ENCODE data around the gene HECW1.
"Not testable (repeated sequence)": the region's sequence is repeated elsewhere in the genome, so short reads cannot be mapped to it uniquely, and the experiment has no call there.

The HECW1 gene

DNA sequence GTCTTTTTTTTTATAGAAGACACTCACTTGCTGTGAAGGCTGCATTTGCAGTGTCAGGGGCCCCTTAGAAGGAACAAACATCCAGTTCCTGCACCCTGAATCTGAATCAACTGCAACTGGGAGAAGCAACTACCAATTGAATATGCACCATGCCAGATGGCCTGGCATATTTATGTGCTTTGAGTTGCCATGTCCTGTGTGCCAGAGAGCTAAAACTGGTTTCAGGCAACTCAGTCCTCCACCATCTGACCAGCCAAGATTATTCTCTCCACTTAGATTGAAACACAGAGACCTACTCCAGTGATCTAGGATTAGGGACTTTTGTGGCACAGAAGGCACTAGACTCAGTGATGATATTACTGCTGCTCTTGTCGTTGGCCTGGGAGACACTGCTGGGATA is 225.4 kb downstream of the HECW1 start:
- TF ChIP-seq BHLHE40 (IDR thresholded peaks at IDR 0.05; ENCODE audit: borderline replicate concordance): no peak
- no peak for TF ChIP-seq FOXK2 (IDR thresholded peaks at IDR 0.05)
- no peak for TF ChIP-seq L3MBTL2 (conservative IDR thresholded peaks at IDR 0.05)
- no peak for TF ChIP-seq NFRKB (IDR thresholded peaks at IDR 0.05)
- no peak for TF ChIP-seq LEF1 (IDR thresholded peaks at IDR 0.05; ENCODE audit: borderline replicate concordance)
- TF ChIP-seq ELF4 (IDR thresholded peaks at IDR 0.05): no peak
- TF ChIP-seq TARDBP (IDR thresholded peaks at IDR 0.05): no peak
- no peak for TF ChIP-seq ZNF384 (IDR thresholded peaks at IDR 0.05)
- no peak for TF ChIP-seq FOXM1 (IDR thresholded peaks at IDR 0.05; ENCODE audit: borderline replicate concordance)
- TF ChIP-seq FOXA1 (IDR thresholded peaks at IDR 0.05): no peak
- TF ChIP-seq ARNT (IDR thresholded peaks at IDR 0.05): no peak
- no peak for TF ChIP-seq HDGF (IDR thresholded peaks at IDR 0.05; ENCODE audit: borderline replicate concordance)
- DNase-seq (ENCODE audit: extremely low spot score): no peak
- ChIA-PET CTCF (no interaction called here), POLR2A (no interaction called here)

DNA sequence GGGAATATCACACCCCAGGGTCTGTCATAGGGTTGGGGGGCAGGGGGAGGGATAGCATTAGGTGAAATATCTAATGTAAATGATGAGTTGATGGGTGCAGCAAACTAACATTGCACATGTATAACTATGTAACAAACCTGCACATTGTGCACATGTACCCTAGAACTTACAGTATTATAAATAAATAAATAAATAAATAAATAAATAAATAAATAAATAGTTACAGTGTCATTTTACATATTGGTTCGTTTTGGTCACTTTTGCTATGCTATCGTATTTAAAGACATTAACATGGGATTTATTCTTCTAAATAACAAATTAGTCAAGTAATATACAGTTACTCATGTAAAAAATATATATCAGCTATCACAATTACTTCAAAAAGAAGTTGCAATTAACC is 228.7 kb downstream of the HECW1 start:
- no peak for DNase-seq (ENCODE audit: extremely low spot score)
- CTCF ChIA-PET: no interaction called here
- no peak for TF ChIP-seq CTBP1 (IDR thresholded peaks at IDR 0.05; ENCODE audit: borderline replicate concordance)
- no peak for TF ChIP-seq NFRKB (IDR thresholded peaks at IDR 0.05)
- no peak for TF ChIP-seq SP1 (IDR thresholded peaks at IDR 0.05)
- no peak for TF ChIP-seq ZNF384 (IDR thresholded peaks at IDR 0.05)
- TF ChIP-seq HDGF (IDR thresholded peaks at IDR 0.05; ENCODE audit: borderline replicate concordance): no peak
- TF ChIP-seq FOXK2 (IDR thresholded peaks at IDR 0.05): no peak
- TF ChIP-seq ELF4 (IDR thresholded peaks at IDR 0.05): no peak
- TF ChIP-seq L3MBTL2 (conservative IDR thresholded peaks at IDR 0.05): no peak
- TF ChIP-seq BHLHE40 (IDR thresholded peaks at IDR 0.05; ENCODE audit: borderline replicate concordance): no peak
- POLR2A ChIA-PET: no interaction called here

GRCh38 chr7:43343417-43343816 is 231.0 kb downstream of the HECW1 start:
- POLR2A ChIA-PET, CTCF ChIA-PET: not testable (repeated sequence)

GRCh38 chr7:43345696-43346095 is 233.2 kb downstream of the HECW1 start:
- POLR2A ChIA-PET; CTCF ChIA-PET; DNase-seq (ENCODE audit: extremely low spot score): not testable (repeated sequence)

More at GRCh38 chr7:43343417-43343816, 231.0 kb downstream of the HECW1 start:
- DNase-seq (ENCODE audit: extremely low spot score): not testable (repeated sequence)

DNA sequence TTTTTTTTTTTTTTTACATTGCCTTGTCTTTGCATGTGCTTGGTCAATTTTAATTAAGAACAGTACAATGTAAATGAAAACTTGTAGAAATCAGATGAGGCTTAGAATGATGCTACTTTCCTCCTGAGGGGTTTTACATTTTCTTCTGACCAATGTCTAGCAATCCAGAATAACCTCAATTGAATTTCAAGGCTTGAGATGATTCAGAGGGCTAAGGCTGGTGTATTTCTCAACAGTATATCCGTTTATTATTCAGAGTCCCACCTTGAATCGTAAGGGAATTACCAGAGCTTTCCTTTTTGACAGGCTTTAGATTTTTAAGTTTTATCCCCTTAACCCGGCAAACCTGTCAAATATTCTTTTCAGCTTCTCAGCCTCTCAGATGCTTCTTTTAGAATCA is 239.2 kb downstream of the HECW1 start:
- TF ChIP-seq LEF1 (IDR thresholded peaks at IDR 0.05; ENCODE audit: borderline replicate concordance): no peak
- TF ChIP-seq FOXM1 (IDR thresholded peaks at IDR 0.05; ENCODE audit: borderline replicate concordance): no peak
- TF ChIP-seq, protein P1, sequence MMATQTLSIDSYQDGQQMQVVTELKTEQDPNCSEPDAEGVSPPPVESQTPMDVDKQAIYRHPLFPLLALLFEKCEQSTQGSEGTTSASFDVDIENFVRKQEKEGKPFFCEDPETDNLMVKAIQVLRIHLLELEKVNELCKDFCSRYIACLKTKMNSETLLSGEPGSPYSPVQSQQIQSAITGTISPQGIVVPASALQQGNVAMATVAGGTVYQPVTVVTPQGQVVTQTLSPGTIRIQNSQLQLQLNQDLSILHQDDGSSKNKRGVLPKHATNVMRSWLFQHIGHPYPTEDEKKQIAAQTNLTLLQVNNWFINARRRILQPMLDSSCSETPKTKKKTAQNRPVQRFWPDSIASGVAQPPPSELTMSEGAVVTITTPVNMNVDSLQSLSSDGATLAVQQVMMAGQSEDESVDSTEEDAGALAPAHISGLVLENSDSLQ (IDR thresholded peaks at IDR 0.05): no peak
- no peak for TF ChIP-seq L3MBTL2 (conservative IDR thresholded peaks at IDR 0.05)
- TF ChIP-seq ZNF384 (IDR thresholded peaks at IDR 0.05): no peak
- TF ChIP-seq CTBP1 (IDR thresholded peaks at IDR 0.05; ENCODE audit: borderline replicate concordance): no peak
- no peak for TF ChIP-seq SUZ12 (IDR thresholded peaks at IDR 0.05)
- TF ChIP-seq ELF4 (IDR thresholded peaks at IDR 0.05): no peak
- no peak for TF ChIP-seq SP1 (IDR thresholded peaks at IDR 0.05)
- no peak for TF ChIP-seq ARNT (IDR thresholded peaks at IDR 0.05)
- TF ChIP-seq HDGF (IDR thresholded peaks at IDR 0.05; ENCODE audit: borderline replicate concordance): no peak
- ChIA-PET CTCF (no interaction called here), POLR2A (no interaction called here)
- DNase-seq (ENCODE audit: extremely low spot score): no peak

DNA sequence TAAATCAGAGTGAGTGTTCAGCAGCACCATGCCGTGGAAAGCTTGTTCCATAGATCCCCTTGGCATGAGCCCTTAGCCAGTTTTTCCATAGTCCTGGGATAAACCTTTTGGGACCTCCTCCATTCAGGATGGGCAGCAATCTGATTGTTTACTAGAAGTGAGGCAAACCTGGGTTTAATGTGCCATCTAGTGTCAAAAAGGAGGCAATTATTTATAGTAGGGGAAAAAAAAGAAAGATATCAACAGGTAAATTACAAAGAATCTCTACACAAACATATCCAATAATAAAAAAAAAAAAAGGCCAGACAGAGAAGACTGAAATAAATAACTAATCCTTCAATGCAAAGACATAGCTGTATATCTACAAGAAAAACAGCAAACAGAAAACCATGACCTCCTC is 241.5 kb downstream of the HECW1 start:
- CTCF ChIA-PET: interaction anchor here (0.6 kb wide), 1 partner anchor 847 kb away, joined by 3 read pairs; the partner anchor contains the start of gene YKT6
- POLR2A ChIA-PET: no interaction called here
- DNase-seq (ENCODE audit: extremely low spot score): no peak
- TF ChIP-seq ELF4 (IDR thresholded peaks at IDR 0.05): no peak
- no peak for TF ChIP-seq TARDBP (IDR thresholded peaks at IDR 0.05)
- TF ChIP-seq L3MBTL2 (conservative IDR thresholded peaks at IDR 0.05): no peak
- no peak for TF ChIP-seq LEF1 (IDR thresholded peaks at IDR 0.05; ENCODE audit: borderline replicate concordance)
- no peak for TF ChIP-seq HDGF (IDR thresholded peaks at IDR 0.05; ENCODE audit: borderline replicate concordance)
- no peak for TF ChIP-seq ZNF384 (IDR thresholded peaks at IDR 0.05)
- TF ChIP-seq SP1 (IDR thresholded peaks at IDR 0.05): no peak
- TF ChIP-seq FOXA1 (IDR thresholded peaks at IDR 0.05): no peak
- no peak for TF ChIP-seq BHLHE40 (IDR thresholded peaks at IDR 0.05; ENCODE audit: borderline replicate concordance)
- no peak for TF ChIP-seq SUZ12 (IDR thresholded peaks at IDR 0.05)
- TF ChIP-seq FOXM1 (IDR thresholded peaks at IDR 0.05; ENCODE audit: borderline replicate concordance): no peak
- no peak for TF ChIP-seq CTBP1 (IDR thresholded peaks at IDR 0.05; ENCODE audit: borderline replicate concordance)
- TF ChIP-seq NFRKB (IDR thresholded peaks at IDR 0.05): no peak
- TF ChIP-seq FOXK2 (IDR thresholded peaks at IDR 0.05): no peak
- TF ChIP-seq, protein P1 (IDR thresholded peaks at IDR 0.05): no peak
- TF ChIP-seq ARNT (IDR thresholded peaks at IDR 0.05): no peak

DNA sequence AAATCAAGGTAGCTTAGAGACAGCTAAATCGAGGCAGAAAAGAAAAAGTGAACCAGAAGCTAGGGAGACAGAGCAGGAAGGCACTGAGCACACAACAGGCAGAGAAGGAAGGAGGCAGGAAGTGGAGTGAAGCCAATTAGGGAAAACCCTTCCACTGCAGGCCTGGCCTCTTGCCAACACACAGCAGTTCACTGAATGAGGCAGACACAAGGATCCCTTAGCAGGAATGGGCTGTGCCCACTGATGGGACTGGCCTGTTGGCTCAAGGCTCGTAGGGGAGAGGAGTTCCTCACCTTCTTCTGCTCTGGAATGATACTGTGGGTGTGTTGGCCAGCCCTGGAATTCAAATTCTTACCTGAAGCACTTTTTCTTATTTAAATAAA is 250.2 kb downstream of the HECW1 start:
- TF ChIP-seq, protein P1 (IDR thresholded peaks at IDR 0.05): no peak
- TF ChIP-seq BHLHE40 (IDR thresholded peaks at IDR 0.05; ENCODE audit: borderline replicate concordance) (no peak), L3MBTL2 (conservative IDR thresholded peaks at IDR 0.05) (no peak), SUZ12 (IDR thresholded peaks at IDR 0.05) (no peak), TARDBP (IDR thresholded peaks at IDR 0.05) (no peak), ARNT (IDR thresholded peaks at IDR 0.05) (no peak), CTBP1 (IDR thresholded peaks at IDR 0.05; ENCODE audit: borderline replicate concordance) (no peak)
- no peak for DNase-seq (ENCODE audit: extremely low spot score)
- ChIA-PET POLR2A (no interaction called here), CTCF (interaction anchor here (0.6 kb wide), 1 partner anchor 126 kb away, joined by 3 read pairs; no protein-coding TSS in a partner anchor)

Data from HEK293T (cell line).